ENCODE measurements around the gene GEMIN4.

The GEMIN4 gene

GRCh38 chr17:773467-774312 is 21.6 kb upstream of the GEMIN4 start:
- Histone ChIP-seq H2AFZ (ENCODE audit: low read depth, low read length) (no peak overlapping the region), H3K4me1 (ENCODE audit: insufficient read depth, low read length) (no peaks in the 10 kb centered on the region), H4K20me1 (ENCODE audit: insufficient read depth, low read length) (peaks cover 3% of the 10 kb centered on the region; the same call in 1 of the 2 replicates), H3K9ac (ENCODE audit: low read depth, low read length) (no peak overlapping the region), H3K36me3 (ENCODE audit: insufficient read depth, low read length) (peaks cover 95% of the 10 kb centered on the region), H3K27me3 (ENCODE audit: insufficient read depth, low read length, poor library complexity) (no peaks in the 10 kb centered on the region), H3K4me3 (ENCODE audit: low read depth in 1 of 2, low read length in 2 of 2) (no peak overlapping the region), H3K9me3 (ENCODE audit: insufficient read depth, low read length, severe bottlenecking) (no peaks in the 10 kb centered on the region), H3K79me2 (ENCODE audit: insufficient read depth, low read length) (peaks cover 24% of the 10 kb centered on the region), H3K4me2 (ENCODE audit: insufficient read depth, low read length) (no peak overlapping the region), H3K27ac (ENCODE audit: low read length) (no peak overlapping the region)
- TF ChIP-seq EZH2 (IDR thresholded peaks at IDR 0.05; ENCODE audit: borderline replicate concordance, low read depth, low read length, severe bottlenecking) (no peak), CTCF (IDR thresholded peaks at IDR 0.05; ENCODE audit: borderline replicate concordance, extremely low read depth, low read length, poor library complexity, severe bottlenecking) (no peak)
- ATAC-seq (ENCODE audit: insufficient read depth, low read depth) (no peak), DNase-seq (no peak)

GRCh38 chr17:773016-773415 is 21.0 kb upstream of the GEMIN4 start:
- Histone ChIP-seq H3K9ac (ENCODE audit: low read depth, low read length) (no peak overlapping the region), H3K4me3 (ENCODE audit: low read depth in 1 of 2, low read length in 2 of 2) (no peak overlapping the region), H3K4me1 (ENCODE audit: insufficient read depth, low read length) (no peaks in the 10 kb centered on the region), H3K27me3 (ENCODE audit: insufficient read depth, low read length, poor library complexity) (no peaks in the 10 kb centered on the region), H3K9me3 (ENCODE audit: insufficient read depth, low read length, severe bottlenecking) (no peaks in the 10 kb centered on the region), H3K4me2 (ENCODE audit: insufficient read depth, low read length) (no peak overlapping the region), H3K36me3 (ENCODE audit: insufficient read depth, low read length) (peaks cover 88% of the 10 kb centered on the region), H3K79me2 (ENCODE audit: insufficient read depth, low read length) (peaks cover 17% of the 10 kb centered on the region), H4K20me1 (ENCODE audit: insufficient read depth, low read length) (no peaks in the 10 kb centered on the region; the same call in 1 of the 2 replicates), H3K27ac (ENCODE audit: low read length) (no peak overlapping the region), H2AFZ (ENCODE audit: low read depth, low read length) (no peak overlapping the region)
- DNase-seq (no peak), ATAC-seq (ENCODE audit: insufficient read depth, low read depth) (no peak)
- TF ChIP-seq CTCF (IDR thresholded peaks at IDR 0.05; ENCODE audit: borderline replicate concordance, extremely low read depth, low read length, poor library complexity, severe bottlenecking): no peak
- no peak for TF ChIP-seq EZH2 (IDR thresholded peaks at IDR 0.05; ENCODE audit: borderline replicate concordance, low read depth, low read length, severe bottlenecking)

- DNase-seq (no peak), ATAC-seq (ENCODE audit: insufficient read depth, low read depth) (no peak)
- Histone ChIP-seq H3K27ac (ENCODE audit: low read length) (no peak overlapping the region), H3K79me2 (ENCODE audit: insufficient read depth, low read length) (no peaks in the 10 kb centered on the region), H3K9me3 (ENCODE audit: insufficient read depth, low read length, severe bottlenecking) (no peaks in the 10 kb centered on the region), H3K36me3 (ENCODE audit: insufficient read depth, low read length) (peaks cover 75% of the 10 kb centered on the region), H2AFZ (ENCODE audit: low read depth, low read length) (no peak overlapping the region), H3K4me3 (ENCODE audit: low read depth in 1 of 2, low read length in 2 of 2) (no peak overlapping the region), H4K20me1 (ENCODE audit: insufficient read depth, low read length) (no peaks in the 10 kb centered on the region), H3K4me2 (ENCODE audit: insufficient read depth, low read length) (no peak overlapping the region), H3K9ac (ENCODE audit: low read depth, low read length) (no peak overlapping the region), H3K4me1 (ENCODE audit: insufficient read depth, low read length) (no peaks in the 10 kb centered on the region), H3K27me3 (ENCODE audit: insufficient read depth, low read length, poor library complexity) (no peaks in the 10 kb centered on the region)
- TF ChIP-seq EZH2 (IDR thresholded peaks at IDR 0.05; ENCODE audit: borderline replicate concordance, low read depth, low read length, severe bottlenecking) (no peak), CTCF (IDR thresholded peaks at IDR 0.05; ENCODE audit: borderline replicate concordance, extremely low read depth, low read length, poor library complexity, severe bottlenecking) (no peak)
Observed at GRCh38 chr17:767076-767475, 15.0 kb upstream of the GEMIN4 start.
